ENCODE data around the gene LYZ.

Gene LYZ

DNA sequence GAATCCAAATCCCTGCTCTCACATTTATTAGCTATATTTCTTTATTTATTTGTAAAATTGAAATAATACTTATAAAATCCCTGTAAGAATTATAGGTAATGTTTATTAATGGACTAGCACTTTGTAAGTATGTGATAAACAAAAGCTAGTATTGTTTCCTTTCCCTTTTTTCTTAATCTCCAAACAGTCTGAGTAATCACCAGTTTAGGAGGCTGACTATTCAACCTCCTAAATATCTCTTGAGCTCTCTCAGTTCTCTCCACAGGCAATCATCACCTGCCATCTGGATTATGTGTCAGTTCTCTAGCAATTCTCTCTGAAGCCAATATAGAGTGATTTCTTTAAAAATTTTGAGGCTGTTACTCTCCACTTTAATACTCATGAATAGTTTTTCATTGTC is 9.2 kb upstream of the LYZ start:
- DNase-seq (ENCODE audit: low spot score) = no peak

GRCh38 chr12:69339999-69340398 is 8.2 kb upstream of the LYZ start:
- DNase-seq (ENCODE audit: low spot score) = no peak

DNA sequence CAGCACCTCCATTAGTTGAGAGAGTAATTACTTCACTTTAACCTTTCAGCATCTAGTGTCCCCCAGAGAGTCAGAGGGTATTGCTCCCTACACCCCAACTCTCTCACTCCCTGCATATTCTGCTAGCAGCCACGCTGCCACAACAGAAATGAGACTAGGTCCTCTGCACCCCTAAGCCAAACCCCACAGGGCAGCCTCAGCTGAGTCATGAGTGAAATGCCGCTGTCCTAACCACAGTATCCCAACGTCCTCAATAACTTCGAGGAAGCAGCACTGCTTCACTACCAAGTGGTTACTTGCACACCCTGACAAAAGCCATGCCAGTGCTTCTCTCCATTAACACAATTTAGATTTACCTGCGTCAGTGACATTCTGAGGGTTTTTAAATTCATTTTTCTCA is 6.9 kb upstream of the LYZ start:
- DNase-seq (ENCODE audit: low spot score) = no peak

DNA sequence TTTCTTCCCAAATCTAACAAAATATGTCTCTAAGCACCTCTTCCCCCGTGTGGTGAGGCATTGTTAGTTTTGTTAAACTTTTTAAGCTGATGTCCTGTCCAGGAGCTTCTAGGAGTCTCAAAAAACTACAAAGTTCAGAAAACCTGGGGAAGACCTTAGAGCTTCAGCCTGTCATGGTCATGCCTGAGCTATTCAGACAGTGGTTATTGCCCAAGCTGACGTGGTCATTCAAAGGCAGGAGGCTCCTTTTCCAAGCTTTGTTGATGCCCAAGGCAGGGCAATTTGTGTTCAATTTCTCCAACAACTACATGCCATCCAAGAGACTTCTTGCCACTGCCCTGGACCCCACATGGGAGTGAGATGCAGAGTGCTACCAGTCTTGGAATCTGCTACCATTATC is 5.8 kb upstream of the LYZ start:
- no peak for DNase-seq (ENCODE audit: low spot score)

DNA sequence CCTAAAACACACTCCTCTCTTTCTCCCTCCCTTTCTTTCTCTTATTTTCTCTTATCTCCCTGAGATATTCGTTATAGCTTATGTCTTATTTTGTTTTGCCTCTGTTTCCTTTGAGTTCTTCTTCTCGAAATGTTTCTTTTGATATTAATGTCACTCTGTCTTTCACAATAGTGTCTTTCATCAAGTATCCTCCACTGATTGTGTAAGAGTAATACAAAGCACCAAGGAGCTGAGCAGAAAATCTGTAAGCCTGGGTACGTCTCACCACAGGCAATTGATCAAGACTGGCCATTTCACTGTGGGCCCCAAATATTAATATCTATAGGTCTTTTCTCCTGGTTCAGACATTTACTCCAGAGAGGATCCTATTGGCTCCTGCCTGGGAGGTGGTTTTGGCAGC is 4.8 kb upstream of the LYZ start:
- no peak for DNase-seq (ENCODE audit: low spot score)

- no peak for DNase-seq (ENCODE audit: low spot score)
Observed at GRCh38 chr12:69343885-69344612, 4.1 kb upstream of the LYZ start.

- no peak for DNase-seq (ENCODE audit: low spot score)
Observed at GRCh38 chr12:69345077-69345476, 3.1 kb upstream of the LYZ start.

GRCh38 chr12:69345742-69346141 is 2.4 kb upstream of the LYZ start:
- no peak for DNase-seq (ENCODE audit: low spot score)

- DNase-seq (ENCODE audit: low spot score) = no peak
Observed at GRCh38 chr12:69350002-69350626, 1.9 kb downstream of the LYZ start.

DNA sequence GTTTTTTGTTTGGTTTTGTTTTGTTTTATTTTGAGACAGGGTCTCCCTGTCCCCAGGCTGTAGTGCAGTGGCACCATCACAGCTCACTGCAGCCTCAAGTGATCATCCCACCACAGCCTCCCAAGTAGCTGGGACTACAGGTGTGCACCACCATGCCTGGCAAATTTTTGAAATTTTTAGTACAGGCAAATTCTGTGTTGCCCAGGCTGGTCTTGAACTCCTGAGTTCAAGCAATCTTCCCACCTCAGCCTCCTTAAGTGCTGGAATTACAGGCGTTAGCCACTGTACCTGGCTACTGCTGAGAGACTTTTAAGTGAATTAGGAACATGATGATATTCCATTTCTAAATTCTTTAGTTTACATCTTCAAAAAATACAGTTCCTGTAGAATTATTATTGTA is 2.6 kb downstream of the LYZ start:
- no peak for DNase-seq (ENCODE audit: low spot score)

- DNase-seq (ENCODE audit: low spot score) = no peak
Observed at GRCh38 chr12:69351462-69352236, 3.5 kb downstream of the LYZ start.

GRCh38 chr12:69352904-69353303 is 4.7 kb downstream of the LYZ start:
- no peak for DNase-seq (ENCODE audit: low spot score)

DNA sequence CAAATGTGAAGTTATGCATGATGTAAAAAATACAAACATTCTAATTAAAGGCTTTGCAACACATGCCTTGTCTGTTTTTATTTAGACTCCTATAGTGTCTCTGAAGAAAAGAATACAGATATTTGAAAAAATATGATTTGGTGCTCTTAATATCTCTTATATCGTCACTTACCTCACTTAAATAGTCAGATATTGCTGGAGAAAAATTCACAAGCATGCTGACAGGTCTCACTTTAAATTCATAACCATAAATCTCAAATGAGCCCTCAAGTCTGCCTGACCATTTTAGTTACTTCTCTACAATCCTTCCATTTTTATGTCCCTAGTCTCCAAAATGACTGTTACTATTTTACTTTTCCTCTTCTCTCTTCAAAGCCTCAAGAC is 6.0 kb downstream of the LYZ start:
- no peak for DNase-seq (ENCODE audit: low spot score)

DNA sequence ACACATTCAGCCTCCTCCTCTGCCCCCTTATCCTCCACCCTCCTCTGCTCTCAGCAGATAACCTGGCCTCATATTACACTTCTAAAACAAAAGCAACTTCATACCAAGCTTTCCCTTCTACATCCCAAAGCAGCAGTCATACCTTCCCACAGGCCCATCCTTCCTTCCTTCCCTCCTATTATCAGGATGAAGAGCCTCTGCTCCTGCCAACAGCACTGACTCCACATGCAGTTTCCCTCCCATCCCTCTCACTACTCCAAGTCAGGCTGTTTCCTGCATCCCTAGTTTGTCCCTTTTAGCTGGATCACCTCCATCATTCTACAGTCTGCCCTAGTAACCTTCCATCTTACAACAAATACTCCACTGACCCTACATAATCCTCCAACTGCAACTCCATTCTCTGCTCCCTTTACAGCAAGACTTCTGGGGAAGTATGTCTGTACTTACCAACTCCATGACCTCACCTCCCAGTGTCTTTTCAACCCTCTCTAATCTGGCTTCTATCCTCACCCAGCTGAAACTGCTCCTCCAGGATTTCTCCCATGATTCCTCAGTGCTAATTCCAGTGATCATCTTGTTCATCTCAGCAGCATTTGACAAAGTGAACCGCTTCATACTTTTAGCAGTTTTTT is 6.5 kb downstream of the LYZ start:
- DNase-seq (ENCODE audit: low spot score) = no peak

GRCh38 chr12:69355363-69356028 is 7.3 kb downstream of the LYZ start:
- DNase-seq (ENCODE audit: low spot score) = no peak

DNA sequence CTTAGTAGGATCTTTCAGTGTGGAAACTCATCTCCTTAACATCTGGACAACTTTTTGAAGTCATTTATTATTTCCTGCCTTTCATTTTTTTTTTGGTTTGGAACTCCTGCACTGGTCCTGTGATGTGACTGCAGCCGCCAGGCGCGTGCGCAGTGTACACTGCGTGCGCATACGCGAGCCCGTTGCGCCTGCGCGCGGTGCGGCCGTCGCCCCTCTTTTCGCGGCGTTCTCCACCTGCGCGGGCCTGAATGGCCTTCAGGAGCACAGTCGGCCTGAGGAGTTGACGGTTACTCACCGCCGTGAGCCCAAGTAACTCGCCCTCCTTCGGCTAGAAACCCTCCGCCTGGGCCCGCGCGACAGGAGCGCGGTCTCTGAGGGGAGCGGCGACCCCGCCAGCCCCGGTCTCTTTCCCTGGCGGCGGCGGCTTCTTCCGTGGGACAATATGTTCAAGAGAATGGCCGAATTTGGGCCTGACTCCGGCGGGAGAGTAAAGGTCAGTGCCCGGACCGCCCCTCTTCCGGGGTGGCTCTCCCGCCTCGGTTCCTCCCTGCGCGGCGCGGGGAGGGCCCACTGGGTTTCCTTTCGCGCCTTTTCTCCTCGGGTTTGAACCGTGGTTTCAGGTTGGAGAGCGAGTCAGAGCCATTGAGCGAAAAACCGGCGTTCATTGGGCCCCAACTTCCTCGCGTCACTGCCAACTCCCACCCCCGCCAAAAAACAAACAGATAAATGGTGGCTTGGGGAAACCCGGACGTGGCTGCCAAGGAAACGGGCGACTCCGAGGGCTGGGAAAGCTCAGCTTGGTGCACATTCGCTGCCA is 11.6 kb downstream of the LYZ start, which contains the start of gene YEATS4:
Gene YEATS4, plus strand, starts transcription at position 213 of the 817 bp plus-strand sequence. Its CDS starts 230 bp downstream, at position 443.
- peak; percentile 99 for DNase-seq (ENCODE audit: low spot score)

GRCh38 chr12:69360348-69360672 is 12.1 kb downstream of the LYZ start:
- DNase-seq (ENCODE audit: low spot score) = no peak

DNA sequence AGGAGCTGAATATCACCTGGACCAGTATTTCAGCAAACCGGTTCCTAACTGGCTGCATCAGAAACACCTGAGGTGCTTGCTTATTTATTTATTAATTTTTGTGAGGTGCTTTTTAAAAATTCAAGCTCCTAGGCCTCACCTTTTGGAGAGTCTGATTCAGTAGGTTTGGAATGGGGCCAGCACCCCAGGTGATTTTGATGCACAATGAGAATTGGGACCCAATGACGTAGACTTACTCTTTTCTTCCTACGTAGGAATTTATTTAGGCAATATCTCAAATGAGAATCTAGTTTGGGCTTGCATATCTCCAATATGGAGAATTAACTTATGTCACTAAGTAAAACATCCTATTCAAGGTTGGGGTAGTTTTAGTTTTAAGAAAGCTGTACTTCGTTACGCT is 18.6 kb downstream of the LYZ start:
- DNase-seq (ENCODE audit: low spot score) = no peak

- DNase-seq (ENCODE audit: low spot score) = no peak
Observed at GRCh38 chr12:69368171-69368570, 20.0 kb downstream of the LYZ start.

DNA sequence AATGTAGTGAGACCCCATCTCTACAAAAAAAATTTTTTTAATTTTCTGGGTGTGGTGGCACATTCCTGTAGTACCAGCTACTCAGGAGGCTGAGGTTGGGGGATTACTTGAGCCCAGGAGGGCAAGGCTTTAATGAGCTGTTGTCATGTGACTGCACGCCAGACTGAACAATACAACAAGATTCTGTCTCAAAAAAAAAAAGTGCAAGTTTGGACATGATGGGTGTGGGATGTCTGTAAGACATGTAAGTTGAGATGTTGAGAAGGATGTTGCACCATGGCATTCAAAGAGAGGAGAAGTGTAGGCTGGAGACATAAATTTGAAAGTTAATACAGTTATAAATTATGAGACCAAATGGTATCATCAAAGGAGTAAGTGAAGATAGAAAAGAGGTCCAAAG is 34.9 kb downstream of the LYZ start:
- no peak for DNase-seq (ENCODE audit: low spot score)

DNA sequence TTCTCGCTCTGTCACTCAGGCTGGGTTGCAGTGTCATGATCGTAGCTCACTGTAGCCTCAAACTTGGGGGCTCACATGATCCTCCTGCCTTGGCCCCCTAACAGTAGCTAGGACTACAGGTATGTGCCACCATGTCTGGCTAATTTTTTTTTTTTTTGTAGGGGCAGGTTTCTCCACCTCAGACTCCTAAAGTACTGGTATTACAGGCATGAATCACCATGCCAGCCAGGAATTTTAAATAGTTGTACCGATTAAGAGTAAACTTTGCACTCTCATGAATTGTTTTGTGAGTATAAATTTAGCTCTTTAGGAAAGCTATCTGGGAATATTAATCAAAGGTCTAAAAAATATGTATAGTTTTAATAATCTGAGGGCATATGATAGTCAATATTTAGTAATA is 36.9 kb downstream of the LYZ start:
- no peak for DNase-seq (ENCODE audit: low spot score)
